ENCODE data around the gene RPS24.

GRCh38 chr10:78071857-78072179, 38.2 kb downstream of the RPS24 start:
- TF ChIP-seq CTCF (optimal IDR thresholded peaks at IDR 0.05 in 1 of 3, IDR thresholded peaks at IDR 0.05 in 1 of 3, conservative IDR thresholded peaks at IDR 0.05 in 1 of 3; ENCODE audit: extremely low read depth in 1 of 3, insufficient read depth in 2 of 3, low read length in 3 of 3) (no peak), EZH2 (IDR thresholded peaks at IDR 0.05; ENCODE audit: low read length) (no peak)

Measured in keratinocyte (primary cell).